ENCODE results near the gene TMED7.
"Not testable (repeated sequence)": the region's sequence is repeated elsewhere in the genome, so short reads cannot be mapped to it uniquely, and the experiment has no call there.

The TMED7 gene

DNA sequence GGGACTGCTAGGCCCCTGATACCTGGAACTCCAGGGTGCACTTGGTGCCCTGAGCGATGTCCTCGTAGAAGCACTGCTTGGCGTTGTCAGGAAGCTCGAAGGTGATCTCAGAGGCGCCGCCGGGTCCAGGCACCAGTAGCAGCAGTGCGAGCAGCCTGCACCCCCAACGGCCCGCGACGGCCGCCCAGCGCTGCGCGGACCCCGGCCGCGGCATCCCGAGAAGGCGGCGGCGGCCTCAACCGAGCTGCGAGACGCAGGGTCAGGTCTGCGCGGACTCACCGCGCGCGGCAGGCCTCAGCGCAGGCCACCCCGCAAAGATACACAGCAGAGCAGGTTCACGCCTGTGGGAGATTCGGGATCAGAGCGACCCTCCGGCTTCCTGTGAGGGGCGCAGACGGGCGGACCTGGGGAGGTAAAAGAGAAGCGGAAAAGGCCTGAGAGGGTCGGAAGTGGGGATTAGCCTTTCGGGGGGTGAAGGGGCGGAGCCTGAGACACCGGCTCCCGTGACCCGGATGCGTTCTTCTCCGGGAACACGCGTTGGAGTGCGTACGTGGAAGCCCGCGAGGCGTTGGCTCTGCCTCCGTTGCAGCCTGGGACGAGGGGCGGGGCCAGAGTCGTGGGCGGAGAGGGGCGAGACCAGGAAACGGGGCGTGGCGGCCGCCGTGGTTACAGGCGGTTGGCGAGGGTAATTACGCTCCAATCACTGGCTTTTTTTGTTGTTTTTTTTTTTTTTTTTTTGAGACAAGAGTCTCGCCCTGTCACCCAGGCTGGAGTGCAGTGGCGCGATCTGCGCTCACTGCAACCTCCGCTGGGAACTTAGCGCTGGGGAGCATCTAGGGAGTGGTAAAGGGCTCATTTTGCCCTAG, at the start of gene TMED7:
TMED7 (minus strand) TSS at position 458 of the 866 bp plus-strand sequence; CDS start at position 214, 244 bp downstream.
- DNase-seq, result peak; percentile 100

DNA sequence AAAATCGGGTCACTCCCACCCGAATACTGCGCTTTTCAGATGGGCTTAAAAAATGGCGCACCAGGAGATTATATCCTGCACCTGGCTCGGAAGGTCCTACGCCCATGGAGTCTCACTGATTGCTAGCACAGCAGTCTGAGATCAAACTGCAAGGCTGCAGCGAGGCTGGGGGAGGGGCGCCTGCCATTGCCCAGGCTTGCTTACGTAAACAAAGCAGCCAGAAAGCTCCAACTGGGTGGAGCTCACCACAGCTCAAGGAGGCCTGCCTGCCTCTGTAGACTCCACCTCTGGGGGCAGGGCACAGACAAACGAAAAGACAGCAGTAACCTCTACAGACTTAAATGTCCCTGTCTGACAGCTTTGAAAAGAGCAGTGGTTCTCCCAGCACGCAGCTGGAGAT, 48.9 kb upstream of the TMED7 start:
- DNase-seq, result not testable (repeated sequence)

DNA sequence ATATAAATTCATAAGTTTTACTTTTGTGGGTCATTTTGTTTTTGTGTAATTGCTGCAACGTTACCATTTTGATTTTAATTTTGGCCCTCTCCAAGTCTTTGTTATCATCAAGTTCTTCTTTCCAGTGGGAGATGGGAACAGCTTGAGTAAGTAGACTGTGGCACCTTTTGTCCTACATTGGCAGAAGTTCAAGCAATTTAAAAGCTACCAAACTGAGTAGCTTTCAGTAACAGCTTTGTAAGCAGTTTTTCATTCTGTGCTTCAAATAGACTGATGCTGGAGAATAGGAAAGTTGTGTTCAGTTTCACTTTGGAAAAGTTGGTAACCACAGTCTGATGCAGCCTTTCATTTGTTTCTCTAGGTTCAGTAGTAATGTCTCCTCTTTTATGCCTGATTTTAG, 47.8 kb upstream of the TMED7 start:
- no peak for DNase-seq

DNA sequence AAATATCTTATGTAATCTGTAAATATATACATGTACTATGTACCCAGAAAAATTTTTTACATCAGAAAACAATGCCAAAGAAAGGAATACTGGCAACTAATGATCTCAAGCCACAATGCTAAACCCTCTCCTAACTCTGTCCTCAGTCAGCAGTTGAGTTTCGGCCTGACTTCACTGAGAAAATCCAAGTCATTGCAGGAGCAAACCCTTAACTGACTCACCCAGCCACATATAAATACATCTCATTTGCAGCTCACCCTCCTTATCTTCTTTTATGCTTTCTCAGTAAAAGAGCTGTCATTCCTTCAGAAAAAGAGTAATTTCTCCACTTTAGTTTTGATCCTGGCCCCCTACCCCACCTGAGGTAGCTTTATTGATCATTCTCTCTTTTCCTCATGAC, 46.1 kb upstream of the TMED7 start:
- DNase-seq, result no peak

DNA sequence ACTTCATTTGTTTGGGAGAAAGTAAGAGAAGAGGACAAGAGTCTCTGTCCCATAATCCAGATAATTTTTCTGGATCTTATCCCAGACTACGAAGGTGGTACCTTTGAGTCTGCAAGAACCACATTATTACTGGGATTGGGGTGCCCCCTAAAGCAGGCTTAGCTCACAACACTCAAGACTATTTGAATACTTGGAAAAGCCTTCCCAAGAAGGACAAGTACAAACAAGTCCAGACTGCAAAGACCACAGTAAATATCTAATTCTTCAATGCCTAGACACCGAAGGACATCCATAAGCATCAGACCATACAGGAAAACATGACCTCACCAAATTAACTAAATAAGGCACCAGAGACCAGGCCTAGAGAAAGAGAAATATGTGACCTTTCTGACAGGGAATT, 40.2 kb upstream of the TMED7 start:
- DNase-seq, result no peak

DNA sequence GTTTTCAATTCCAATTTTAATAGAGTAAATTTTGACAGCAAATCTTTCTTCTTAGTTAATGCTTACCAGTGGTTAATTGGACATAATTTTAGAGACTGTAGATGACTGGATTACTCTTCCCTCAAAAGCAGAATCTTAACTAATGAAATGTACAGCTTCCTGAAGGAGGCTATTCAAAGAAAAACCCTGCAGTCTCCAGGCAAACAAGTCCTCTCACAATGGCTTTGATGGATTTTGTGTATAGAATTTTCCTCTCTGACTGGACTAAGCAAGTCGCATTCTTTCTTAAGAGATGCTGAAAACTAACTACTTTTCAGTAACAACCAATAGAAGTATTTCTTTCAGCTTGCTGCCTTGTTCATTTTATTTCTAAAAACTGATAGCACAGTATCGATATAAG, 35.7 kb upstream of the TMED7 start:
- DNase-seq, result no peak

DNA sequence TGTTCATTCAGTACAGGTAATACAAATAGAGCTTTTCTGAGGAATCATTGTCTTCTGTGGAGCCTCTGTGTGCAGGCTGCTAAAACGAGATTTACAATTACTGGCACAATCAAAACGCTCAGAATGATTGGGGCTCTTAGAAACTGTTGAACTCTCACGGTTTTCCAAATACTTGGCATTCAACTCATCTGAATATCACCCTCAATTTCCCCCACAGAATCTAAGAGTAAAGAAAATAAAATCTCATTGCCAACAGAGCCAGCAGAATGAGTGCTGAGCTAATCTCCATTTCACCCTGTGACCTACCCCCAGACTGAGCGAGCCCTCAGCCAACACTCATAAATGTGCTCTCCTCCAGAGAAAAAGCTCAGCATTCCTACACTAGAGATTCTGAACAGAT, 35.3 kb upstream of the TMED7 start:
- no peak for DNase-seq

DNA sequence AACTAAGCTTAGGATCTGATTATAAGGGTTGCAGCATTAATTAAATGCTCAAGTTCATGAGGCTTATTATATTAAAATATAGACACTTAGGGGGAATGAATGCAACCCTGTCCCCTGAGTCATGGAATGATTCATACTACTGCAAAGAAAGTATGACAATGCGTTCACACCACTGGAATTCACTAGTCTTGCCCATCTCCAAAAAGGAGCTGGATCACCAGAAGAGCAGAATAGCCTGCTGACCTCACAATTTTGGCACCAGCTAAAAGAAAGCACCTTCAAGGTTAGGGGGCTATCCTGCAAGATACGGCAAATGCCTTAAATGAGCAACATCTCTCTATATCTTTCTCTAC, 32.0 kb upstream of the TMED7 start:
- DNase-seq, result no peak

DNA sequence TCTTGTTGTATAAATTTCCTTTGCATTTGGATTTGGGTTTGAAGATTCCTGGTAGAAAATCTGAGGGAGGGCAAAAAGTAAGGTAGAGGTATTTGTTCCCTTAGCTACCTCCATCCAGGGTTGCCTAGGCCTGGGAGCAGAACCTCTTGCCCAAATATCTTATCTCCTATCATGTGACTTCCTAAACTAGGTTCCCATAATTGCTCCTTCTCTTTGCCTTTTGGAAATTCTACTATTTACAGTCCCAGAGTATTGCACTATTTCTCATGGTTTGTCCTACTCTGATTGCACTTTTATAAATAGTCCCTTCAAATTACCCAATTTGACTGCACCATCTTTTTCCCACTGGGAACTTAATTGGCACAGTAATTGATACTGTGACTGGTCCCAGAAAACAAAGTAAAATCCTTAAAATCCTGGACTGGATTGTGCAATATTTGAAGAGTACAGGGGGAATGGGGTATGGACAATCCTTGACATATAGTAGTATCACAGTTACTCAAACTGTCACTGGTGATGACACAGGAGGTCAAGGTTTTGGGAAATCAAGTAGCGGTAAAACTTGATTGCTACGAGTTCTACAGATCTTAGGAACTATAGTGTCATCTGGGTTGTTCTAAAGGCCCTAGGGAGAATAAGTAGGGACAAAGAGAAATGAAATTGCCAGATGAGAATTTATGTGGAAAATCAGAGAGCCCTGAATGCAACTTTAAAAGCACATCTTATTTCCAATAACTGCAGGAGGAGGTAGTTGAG, 31.5 kb upstream of the TMED7 start:
- DNase-seq, result no peak

DNA sequence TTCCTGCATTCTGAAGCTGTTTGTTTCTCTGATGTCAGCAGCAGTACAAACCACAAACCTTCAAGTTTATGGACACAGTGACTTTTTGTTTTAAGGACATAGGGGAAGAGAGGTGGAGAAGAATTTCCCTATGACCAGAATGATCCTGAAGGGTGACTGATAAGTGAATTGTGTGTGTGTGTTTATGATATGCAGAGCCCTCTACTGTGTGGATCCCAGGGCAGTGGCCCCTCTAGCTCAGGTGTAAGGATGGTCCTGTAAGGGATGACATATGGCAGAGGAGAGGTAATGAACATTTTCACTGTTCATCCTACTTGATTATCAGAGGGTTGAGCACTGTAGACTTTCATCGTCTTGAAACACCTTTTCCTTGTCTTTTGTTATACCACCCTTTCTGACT, 30.6 kb upstream of the TMED7 start:
- no peak for DNase-seq

DNA sequence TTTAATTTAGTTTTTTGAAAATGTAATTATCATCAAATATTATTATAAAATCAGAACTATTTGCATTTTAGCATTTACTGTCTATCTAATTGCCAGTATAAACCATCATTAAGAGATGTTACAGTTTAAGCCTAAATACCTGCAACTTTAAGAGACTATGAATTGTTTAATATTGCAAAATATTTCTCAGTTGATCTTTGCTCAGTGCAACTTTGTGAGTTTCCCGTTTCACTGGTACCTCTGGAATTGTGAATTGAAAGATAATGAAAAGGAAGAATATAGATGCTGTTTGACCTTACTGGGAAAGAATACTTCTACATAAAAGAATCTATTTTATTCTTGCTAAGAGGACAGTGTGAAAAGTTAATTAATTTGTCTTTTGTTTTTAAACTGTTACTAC, 30.2 kb upstream of the TMED7 start:
- no peak for DNase-seq

DNA sequence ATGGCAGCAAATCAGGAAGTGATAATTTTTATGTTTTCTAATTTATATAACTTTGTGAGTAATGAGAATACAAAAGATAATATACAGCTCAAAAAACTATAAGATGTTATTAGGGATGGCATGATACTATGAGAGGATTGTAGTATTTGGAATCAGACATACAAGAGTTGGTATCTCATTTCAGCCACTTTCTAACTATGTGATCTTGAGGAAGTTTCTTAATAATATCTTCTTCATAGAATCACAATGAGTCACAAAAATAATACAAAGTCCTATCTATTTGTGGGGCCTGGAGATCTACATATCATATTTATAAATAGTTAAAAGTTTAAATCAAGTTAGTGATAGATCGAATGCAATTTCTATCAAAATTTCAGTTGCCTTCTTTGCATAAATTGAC, 23.7 kb upstream of the TMED7 start:
- no peak for DNase-seq

DNA sequence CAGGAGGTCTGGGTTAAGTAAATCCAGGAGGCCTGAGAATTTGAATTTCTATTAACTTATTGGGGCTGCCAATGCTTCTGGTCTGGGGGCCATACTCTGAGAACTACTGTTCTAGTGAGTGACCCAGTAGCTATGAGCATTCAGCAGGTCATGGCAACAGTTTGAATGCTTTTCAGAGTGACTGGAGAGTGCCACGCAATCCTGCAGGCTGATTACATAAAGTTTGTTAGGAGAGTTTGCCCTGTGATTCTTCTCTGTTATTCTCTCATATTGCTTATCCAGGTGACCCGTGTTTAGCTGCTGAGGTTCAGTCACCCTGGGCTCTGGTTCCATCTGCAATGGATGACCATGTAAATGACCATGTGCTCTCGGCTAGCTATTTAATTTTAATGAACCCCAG, 22.2 kb upstream of the TMED7 start:
- DNase-seq, result no peak

DNA sequence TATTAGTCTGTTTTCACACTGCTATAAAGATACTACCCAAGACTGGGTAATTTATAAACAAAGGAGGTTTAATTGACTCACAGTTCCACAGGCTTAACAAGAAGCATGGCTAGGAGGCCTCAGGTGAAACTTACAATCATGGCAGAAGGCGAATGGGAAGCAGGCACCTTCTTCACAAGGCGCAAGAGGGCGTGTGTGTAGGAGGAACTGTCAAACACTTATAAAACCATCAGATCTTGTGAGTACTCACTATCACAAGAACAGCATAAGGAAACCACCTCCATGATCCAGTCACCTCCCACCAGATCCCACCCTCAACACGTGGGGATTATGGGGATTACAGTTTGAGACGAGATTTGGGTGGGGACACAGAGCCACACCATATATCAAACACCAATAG, 19.6 kb upstream of the TMED7 start:
- DNase-seq, result not testable (repeated sequence)

DNA sequence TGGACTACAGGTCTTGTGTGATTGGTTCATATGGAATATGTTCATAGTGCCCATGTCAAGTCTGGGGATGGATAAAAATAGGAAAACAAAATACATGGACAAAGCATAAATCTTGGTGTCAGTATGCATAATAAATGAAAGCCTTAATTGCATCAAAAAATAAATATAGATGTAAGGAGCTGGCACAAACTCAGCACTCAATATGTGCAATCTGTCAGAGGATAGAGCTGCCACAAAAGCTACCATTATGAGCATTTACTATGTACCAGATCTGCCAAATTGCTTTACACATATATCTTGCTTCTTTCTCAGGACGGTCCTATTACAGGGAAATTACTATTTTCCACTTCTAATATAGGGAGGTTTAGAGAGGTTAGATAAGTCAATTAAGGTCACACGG, 18.2 kb upstream of the TMED7 start:
- DNase-seq, result no peak

DNA sequence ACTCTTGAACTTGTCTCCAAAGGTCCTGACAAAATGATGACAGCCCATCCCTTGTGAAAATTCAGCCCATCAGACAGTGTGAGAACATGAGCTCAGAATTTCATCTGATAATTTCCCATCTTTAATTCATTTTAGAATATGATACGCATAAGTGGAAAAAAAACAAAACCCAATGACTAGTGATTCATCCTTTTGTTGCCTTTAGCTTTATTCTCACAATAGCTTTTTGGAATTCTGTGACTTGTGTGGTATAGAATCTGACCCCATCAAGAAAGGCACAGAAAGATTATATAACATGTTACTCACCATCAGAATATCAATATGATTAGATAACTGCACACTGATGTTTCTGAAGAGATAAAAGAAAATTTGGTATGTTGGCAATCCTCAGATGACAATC, 16.1 kb upstream of the TMED7 start:
- DNase-seq, result no peak

DNA sequence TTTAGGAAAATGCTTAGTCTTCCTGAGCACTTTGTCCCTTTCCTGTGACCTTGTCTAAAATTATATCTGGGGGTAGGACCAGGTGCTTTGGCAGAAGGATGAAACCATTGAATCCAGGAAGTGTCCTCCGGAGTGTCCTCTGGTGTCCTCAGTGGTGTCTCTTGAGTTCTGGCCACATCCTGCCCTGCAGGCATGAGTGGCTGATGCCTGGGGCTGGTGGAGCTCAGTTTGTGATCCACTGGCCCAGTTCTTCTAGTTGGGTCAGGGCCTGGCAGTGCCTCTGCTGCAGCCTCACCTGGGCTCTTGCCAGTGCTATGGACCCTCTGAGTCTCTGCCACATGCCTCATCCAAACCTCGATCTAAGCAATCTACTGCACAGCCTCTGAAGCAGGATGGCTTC, 14.4 kb upstream of the TMED7 start:
- no peak for DNase-seq

DNA sequence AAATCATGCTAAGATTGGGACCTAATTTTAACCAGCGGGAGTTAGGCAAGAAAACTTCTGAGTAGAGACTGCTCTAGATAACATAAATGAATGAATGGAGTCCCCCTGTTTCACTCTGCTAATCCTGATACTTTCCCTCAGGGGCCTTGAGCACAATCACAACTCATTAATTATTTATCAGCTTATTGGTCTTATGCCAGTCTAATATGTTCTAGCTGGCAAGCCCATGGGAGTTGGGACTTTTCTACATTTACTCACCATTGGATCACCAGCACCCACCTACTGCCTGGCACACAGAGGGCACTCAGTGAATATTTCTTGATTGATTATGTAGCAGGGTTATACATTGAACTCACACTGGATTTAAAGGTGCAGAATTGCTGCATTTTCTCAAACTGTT, 13.5 kb upstream of the TMED7 start:
- DNase-seq, result no peak

DNA sequence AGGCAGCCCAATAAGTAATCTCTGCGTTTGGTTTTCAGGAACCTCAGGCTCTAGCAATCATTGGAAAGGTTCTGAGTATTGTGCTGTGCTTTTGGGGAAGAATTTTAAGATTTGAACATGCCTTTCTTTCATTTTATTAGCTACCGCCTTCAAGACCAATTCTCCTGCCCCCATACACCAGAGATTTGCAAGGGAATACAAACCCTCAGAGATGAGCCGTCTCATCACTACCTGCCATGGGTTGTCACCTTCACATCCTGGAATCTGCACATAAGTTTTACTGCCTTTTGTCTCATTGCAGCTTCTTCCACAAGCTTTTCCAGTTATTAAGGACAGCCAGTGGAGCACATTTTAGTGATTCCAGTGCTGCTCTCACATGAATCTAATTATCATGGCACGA, 11.7 kb upstream of the TMED7 start:
- DNase-seq, result no peak

DNA sequence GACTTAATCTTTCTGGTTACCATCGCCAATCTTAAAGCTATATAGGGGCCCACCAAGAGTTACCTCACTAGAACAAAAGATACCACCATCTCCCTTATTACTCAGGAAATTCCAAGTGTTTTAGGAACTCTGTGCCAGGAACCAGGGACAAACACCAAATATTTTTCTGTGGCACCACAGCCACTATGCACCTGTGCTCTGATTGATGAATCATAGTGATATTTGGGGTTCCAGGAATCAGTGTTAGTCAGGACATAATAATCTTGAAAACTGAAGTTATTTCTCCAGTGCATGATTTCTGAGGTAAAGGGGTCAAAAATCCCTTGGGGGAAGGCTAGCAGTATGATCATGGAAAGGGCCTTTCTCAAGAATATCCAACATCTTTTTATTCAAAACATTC, 10.2 kb upstream of the TMED7 start:
- no peak for DNase-seq

DNA sequence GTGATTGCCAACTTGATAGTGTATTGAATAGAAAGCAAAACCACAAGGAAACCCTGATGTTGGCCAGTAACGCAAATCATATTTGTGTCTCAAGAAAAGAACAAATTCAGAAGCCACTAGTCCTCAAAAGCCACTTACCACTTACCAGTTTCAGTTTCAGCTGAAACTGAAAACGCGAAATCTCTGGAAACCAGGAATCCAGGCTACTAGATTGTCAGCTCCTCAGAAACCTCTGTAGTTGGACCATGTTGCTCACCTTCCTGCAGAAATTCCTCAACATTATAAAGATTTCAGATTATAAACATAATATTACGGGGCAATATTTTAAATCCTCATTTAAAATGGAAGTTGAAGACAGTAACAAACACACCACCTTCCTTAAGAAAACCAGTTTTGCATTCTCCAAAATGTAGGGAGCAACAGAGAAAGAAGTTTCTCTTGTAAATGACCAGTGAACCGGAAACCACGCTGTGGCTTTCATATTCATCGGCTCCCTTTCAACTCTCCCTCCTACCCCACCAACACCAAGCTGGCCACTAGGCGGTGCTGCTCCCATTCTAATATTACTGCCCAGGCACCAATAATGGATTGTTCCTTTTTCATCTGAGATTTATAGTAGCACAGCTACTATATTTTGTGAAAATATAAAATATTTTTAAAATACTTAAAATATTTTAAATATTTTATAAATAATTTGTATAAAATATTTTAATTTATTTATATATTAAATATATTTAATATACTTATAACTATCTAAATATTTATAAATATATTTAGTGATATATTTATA, 8.7 kb upstream of the TMED7 start:
- DNase-seq, result peak; percentile 90 to 91

DNA sequence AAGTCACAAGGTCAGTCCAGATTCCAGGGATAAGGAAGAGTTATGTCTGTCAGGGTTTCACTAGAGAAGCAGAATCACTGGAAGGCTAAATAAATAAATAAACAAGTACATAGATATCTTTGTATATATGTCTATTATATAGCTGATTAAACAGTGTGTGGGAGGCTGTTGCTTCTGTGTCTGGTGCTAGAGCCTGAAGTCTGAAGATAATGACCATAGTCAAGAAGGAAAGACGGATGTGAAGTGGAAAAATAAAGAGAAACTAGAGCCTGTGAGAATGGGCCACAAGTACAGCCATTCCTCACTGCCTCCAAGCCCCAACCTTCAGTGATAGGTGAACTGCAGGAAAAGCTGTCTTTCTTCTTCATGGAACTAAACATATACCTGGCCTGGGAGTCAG, 4.1 kb upstream of the TMED7 start:
- no peak for DNase-seq

DNA sequence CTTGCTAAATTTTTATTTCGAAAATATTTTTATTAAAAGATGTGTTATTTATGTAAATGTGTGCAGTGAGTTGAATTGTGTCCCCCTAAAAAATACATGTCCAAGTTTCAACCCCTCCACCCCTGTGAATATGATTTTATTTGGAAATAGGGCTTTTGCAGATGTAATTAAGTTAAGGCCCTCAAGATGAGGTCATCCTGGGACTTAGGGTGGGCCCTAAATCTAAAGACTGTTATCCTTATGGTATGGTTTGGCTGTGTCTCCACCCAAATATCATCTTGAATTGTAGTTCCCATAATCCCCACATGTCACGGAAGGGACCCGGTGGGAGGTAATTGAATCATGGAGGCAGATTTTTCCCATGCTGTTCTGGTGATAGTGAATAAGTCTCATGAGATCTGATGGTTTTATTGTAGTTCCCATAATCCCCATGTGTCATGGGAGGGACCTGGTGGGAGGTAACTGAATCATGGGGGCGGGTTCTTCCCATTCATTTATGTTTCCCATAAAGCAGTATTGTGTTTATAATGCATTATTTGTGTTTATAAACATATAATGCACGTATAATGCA, 1.5 kb upstream of the TMED7 start:
- no peak for DNase-seq
